ENCODE results near the gene ZNF19.
A peak's percentile ranks its signal among the peaks of the same experiment; 100 is the strongest.

- TF ChIP-seq POLR2AphosphoS5 (IDR thresholded peaks at IDR 0.05) (no peak), EP300 (IDR thresholded peaks at IDR 0.05) (no peak), CTCF (IDR thresholded peaks at IDR 0.05) (peak in 2 of 3 experiments; percentile 19 to 42)
Measured at GRCh38 chr16:71537643-71538042, 48.5 kb upstream of the ZNF19 start.

Data from esophagus muscularis mucosa (tissue), 4 donors.